ENCODE results near the gene DESI1.
"Not testable (repeated sequence)": the region's sequence is repeated elsewhere in the genome, so short reads cannot be mapped to it uniquely, and the experiment has no call there.

DESI1 gene

GRCh38 chr22:41585898-41586297 is 34.9 kb downstream of the DESI1 start:
- TF ChIP-seq GATA1 (IDR thresholded peaks at IDR 0.05; ENCODE audit: low read depth, low read length) (no peak), POLR2A (IDR thresholded peaks at IDR 0.05; ENCODE audit: low read length) (no peak)

DNA sequence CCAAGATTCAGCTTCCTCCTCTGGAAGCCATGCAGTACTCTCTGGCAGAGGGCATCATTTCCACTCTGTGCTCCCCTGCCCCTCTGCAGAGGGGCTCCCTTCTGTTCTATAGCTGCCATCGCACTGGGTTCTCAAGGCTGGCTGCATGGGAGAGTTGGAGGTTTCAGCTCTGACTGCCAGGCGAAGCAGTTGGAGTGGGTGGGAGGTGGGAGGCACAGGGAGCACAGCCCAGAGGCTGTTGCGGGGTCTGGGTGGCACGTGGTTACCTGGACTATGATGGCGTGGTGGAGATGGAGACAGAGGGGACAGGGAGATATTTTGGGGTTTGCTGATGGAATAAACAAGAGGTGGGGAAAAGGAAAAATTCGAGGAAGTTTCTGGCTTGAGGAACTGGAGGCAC is 36.0 kb downstream of the DESI1 start:
- no peak for TF ChIP-seq POLR2A (IDR thresholded peaks at IDR 0.05; ENCODE audit: low read length)
- no peak for TF ChIP-seq GATA1 (IDR thresholded peaks at IDR 0.05; ENCODE audit: low read depth, low read length)

More at GRCh38 chr22:41585898-41586297, 34.9 kb downstream of the DESI1 start:
- no peak for DNase-seq

GRCh38 chr22:41582694-41583093 is 38.1 kb downstream of the DESI1 start:
- TF ChIP-seq POLR2A (IDR thresholded peaks at IDR 0.05; ENCODE audit: low read length) (no peak), GATA1 (IDR thresholded peaks at IDR 0.05; ENCODE audit: low read depth, low read length) (no peak)
- DNase-seq, result no peak

More for the DNA sequence above, 36.0 kb downstream of the DESI1 start:
- DNase-seq, result no peak

GRCh38 chr22:41579997-41580355 is 40.9 kb downstream of the DESI1 start:
- DNase-seq, result no peak
- no peak for TF ChIP-seq POLR2A (IDR thresholded peaks at IDR 0.05; ENCODE audit: low read length)
- no peak for TF ChIP-seq GATA1 (IDR thresholded peaks at IDR 0.05; ENCODE audit: low read depth, low read length)

GRCh38 chr22:41579297-41579996 is 41.4 kb downstream of the DESI1 start:
- TF ChIP-seq POLR2A (IDR thresholded peaks at IDR 0.05; ENCODE audit: low read length), result no peak
- DNase-seq, result no peak

- no peak for DNase-seq
- TF ChIP-seq POLR2A (IDR thresholded peaks at IDR 0.05; ENCODE audit: low read length), result no peak
- TF ChIP-seq GATA1 (IDR thresholded peaks at IDR 0.05; ENCODE audit: low read depth, low read length), result no peak
Measured at GRCh38 chr22:41578818-41579217, 42.0 kb downstream of the DESI1 start.

DNA sequence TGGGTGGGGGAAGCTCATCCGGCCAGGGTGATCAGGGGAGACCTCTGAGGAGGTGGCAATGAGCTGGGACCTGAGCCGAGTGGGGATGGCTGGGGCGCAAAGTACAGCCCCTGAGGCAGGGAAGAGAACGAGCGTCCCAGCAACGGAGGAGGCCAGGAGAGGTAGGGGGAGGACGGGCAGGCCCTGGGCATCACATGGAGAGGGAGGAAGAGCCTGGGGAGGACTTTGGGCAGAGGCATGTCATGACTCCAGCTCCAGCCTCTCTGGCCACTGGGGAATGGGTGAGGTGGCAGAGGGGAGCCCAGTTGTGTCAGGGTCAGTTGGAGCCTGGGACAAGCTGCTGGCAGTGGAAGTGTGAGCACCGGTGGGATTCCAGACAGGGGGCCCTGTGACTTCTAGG is 42.7 kb downstream of the DESI1 start:
- no peak for DNase-seq
- TF ChIP-seq POLR2A (IDR thresholded peaks at IDR 0.05; ENCODE audit: low read length), result no peak
- no peak for TF ChIP-seq GATA1 (IDR thresholded peaks at IDR 0.05; ENCODE audit: low read depth, low read length)

GRCh38 chr22:41576877-41577276 is 44.0 kb downstream of the DESI1 start:
- DNase-seq, result peak; percentile 81 to 83
- TF ChIP-seq POLR2A (IDR thresholded peaks at IDR 0.05; ENCODE audit: low read length) (no peak), GATA1 (IDR thresholded peaks at IDR 0.05; ENCODE audit: low read depth, low read length) (no peak)

DNA sequence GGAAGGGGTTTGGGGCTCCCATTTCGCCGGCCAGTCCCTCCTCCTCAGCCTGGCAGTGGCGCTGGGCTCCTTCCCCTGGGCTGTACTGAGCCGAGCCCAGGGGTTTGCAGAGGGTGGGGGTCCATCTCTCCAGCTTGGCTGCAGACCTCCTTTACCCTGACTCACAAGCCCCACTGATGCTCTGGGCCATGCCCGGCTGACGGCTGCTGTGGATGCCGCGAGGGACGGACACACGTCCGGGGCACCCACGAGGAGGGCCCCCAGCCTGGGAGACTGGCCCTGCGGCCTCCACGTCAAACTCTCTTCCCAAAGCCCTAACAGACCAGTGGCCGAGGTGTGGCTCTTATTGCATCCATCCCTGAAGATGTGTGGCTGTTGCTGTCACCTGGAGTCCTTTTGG is 45.3 kb downstream of the DESI1 start:
- no peak for TF ChIP-seq POLR2A (IDR thresholded peaks at IDR 0.05; ENCODE audit: low read length)
- TF ChIP-seq GATA1 (IDR thresholded peaks at IDR 0.05; ENCODE audit: low read depth, low read length), result no peak
- no peak for DNase-seq

- peak; percentile 78 to 83 for DNase-seq
- TF ChIP-seq POLR2A (IDR thresholded peaks at IDR 0.05; ENCODE audit: low read length) (no peak), GATA1 (IDR thresholded peaks at IDR 0.05; ENCODE audit: low read depth, low read length) (no peak)
Measured at GRCh38 chr22:41574847-41575381, 45.9 kb downstream of the DESI1 start.

DNA sequence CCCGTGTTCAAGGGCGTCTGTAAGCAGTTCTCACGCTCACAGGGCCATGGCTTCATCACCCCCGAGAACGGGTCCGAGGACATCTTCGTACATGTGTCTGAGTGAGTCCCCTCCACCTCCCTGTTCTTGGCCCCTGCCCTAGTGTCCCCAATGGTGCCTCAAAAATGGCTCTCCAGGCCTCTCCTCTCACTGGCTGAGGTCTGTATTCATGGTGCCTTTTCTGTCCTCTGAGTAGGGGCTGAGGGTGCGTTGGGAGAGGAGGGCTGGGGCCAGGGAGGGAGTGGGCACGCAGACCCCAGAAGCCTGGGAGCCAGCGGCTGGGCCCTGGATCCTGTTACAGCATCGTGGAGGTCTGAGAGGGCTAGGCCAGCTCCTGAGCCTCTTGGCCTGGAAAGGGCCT is 47.2 kb downstream of the DESI1 start:
- TF ChIP-seq POLR2A (IDR thresholded peaks at IDR 0.05; ENCODE audit: low read length), result no peak
- no peak for TF ChIP-seq GATA1 (IDR thresholded peaks at IDR 0.05; ENCODE audit: low read depth, low read length)
- DNase-seq, result no peak

GRCh38 chr22:41572305-41572704 is 48.5 kb downstream of the DESI1 start:
- DNase-seq, result not testable (repeated sequence)

DNA sequence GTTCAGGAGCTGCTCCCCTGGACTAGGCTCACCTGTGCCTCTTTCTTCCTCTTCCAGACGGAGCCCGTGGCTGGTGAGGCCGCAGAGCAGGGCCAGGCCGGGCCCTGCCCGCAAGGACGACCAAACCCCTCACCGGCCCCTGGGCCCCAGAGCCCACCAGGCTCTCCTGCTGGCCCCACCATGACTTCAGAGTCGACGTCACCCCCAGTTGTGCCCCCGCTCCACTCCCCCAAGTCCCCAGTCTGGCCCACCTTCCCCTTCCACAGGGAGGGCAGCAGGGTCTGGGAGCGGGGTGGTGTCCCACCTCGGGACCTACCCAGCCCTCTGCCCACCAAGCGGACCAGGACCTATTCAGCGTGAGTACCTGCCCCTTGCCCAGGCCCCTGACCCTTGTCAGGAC is 49.1 kb downstream of the DESI1 start:
- no peak for TF ChIP-seq POLR2A (IDR thresholded peaks at IDR 0.05; ENCODE audit: low read length)
- TF ChIP-seq GATA1 (IDR thresholded peaks at IDR 0.05; ENCODE audit: low read depth, low read length), result no peak
- no peak for DNase-seq

DNA sequence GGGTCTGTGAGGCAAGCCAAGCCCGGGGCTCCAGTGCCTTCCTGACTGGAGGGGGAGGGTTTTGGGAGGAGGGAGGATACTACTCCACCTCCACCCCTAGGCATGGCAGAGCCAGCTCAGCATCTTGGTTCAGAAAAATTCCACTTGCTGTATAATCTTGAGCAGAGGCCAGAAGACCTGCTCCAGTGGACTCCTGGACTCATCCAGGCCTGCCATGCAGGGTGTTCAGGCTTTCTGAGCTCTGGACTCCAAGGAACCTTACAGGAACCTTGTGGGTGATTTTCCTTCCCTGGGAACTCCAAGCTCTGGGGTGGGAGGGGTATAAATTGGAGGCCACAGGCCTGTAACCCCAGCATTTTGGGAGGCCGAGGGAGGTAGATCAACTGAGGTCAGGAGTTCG is 50.6 kb downstream of the DESI1 start:
- no peak for TF ChIP-seq GATA1 (IDR thresholded peaks at IDR 0.05; ENCODE audit: low read depth, low read length)
- no peak for TF ChIP-seq POLR2A (IDR thresholded peaks at IDR 0.05; ENCODE audit: low read length)
- DNase-seq, result no peak

- no peak for DNase-seq
- TF ChIP-seq GATA1 (IDR thresholded peaks at IDR 0.05; ENCODE audit: low read depth, low read length) (no peak), POLR2A (IDR thresholded peaks at IDR 0.05; ENCODE audit: low read length) (no peak)
Measured at GRCh38 chr22:41568811-41569210, 52.0 kb downstream of the DESI1 start.

DNA sequence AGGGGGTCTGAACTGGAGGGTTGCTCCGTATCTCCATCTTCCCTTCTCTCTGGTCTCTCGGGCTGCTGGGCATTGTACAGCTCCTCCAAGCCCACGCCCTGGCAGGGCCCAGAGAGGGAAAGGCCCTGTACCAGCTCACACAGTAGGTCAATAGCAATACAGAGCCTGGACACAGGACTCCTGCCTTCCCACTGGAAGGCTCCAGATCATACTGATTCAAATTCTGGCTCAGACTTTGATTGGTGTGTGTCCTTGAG is 53.4 kb downstream of the DESI1 start:
- TF ChIP-seq POLR2A (IDR thresholded peaks at IDR 0.05; ENCODE audit: low read length), result no peak
- TF ChIP-seq GATA1 (IDR thresholded peaks at IDR 0.05; ENCODE audit: low read depth, low read length), result no peak
- DNase-seq, result no peak
